PFSK-1 (cell line): ENCODE results near the gene IFITM1.

ENCODE experiments used
- FOXP2 ChIP-seq: optimal IDR thresholded peaks from 2 replicates; pipeline ENCODE3; 2011; ENCODE audit warnings: borderline replicate concordance, control low read depth, inconsistent platforms; ENCODE audit not compliant: insufficient read depth; ENCODE audit errors: extremely low read length, extremely low read depth
- POLR2AphosphoS5 ChIP-seq: IDR thresholded peaks from 2 replicates; pipeline ENCODE4 v1.6.1; 2012; ENCODE audit warnings: low read depth, mild to moderate bottlenecking, control low read depth, low read length, moderate library complexity
- REST ChIP-seq, 2 experiments: IDR thresholded peaks; 2 replicates each; pipeline versions ENCODE4 v1.6.1 to v1.8.0; 2011 to 2012; ENCODE audit warnings: low read depth in 2 of 2, low read length in 2 of 2, control low read depth in 1 of 2, inconsistent platforms in 1 of 2, mild to moderate bottlenecking in 1 of 2, moderate library complexity in 1 of 2; ENCODE audit not compliant: insufficient read depth in 1 of 2
- SIN3A ChIP-seq: IDR thresholded peaks from 2 replicates; pipeline ENCODE4 v1.6.1; 2012; ENCODE audit warnings: mild to moderate bottlenecking, low read length, moderate library complexity, borderline replicate concordance; ENCODE audit not compliant: insufficient read depth
- TAF1 ChIP-seq: IDR thresholded peaks from 2 replicates; pipeline ENCODE4 v1.6.1; 2012; ENCODE audit warnings: low read length, control low read depth, borderline replicate concordance; ENCODE audit not compliant: insufficient read depth

The IFITM1 gene

DNA sequence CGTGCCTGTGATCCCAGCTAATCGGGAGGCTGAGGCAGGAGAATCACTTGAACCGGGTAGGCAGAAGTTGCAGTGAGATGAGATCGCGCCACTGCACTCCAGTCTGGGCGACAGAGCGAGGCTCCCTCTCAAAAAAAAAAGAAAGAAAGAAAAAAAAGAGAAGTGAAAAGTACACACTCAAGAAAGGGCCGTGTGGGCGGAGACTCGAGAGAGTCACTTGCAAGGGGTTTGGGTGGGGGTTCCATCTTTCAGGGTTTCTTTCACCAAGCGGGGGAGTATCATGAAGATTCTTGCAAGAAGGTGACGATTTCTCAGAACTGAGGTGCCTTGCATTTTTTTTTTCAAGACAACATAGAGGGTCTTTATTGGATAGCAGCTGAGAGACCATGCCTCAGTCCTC, 10.5 kb upstream of the IFITM1 start:
- TF ChIP-seq POLR2AphosphoS5 (no peak), FOXP2 (no peak), SIN3A (no peak), TAF1 (no peak), REST (IDR thresholded peaks at IDR 0.05; ENCODE audit: insufficient read depth in 1 of 2, low read depth in 2 of 2, low read length in 2 of 2) (no peak)

DNA sequence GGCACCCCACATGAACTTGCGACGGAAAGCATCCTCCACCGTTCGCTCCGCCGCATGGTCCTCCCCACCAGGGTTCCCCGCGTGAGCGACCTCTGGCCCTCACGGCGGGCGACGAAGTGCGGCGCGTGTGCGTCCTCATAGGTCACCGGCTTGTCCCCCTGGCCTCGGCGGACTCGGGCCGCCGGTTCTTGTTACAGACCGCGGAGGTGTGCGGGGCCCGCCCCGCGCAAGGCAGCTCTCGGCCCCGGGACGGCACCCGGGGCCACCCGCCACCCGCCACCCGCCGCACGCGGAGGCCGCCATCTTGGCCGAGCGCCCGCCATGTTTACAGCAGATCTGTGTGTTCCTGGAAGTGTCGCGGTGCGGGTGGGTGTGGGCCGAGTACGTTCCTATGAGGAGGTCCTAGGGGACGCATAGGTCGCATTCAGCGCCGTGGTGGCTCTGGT, 9.8 kb upstream of the IFITM1 start:
- TF ChIP-seq SIN3A (no peak), REST (IDR thresholded peaks at IDR 0.05; ENCODE audit: insufficient read depth in 1 of 2, low read depth in 2 of 2, low read length in 2 of 2) (no peak), POLR2AphosphoS5 (no peak), FOXP2 (no peak), TAF1 (no peak)

DNA sequence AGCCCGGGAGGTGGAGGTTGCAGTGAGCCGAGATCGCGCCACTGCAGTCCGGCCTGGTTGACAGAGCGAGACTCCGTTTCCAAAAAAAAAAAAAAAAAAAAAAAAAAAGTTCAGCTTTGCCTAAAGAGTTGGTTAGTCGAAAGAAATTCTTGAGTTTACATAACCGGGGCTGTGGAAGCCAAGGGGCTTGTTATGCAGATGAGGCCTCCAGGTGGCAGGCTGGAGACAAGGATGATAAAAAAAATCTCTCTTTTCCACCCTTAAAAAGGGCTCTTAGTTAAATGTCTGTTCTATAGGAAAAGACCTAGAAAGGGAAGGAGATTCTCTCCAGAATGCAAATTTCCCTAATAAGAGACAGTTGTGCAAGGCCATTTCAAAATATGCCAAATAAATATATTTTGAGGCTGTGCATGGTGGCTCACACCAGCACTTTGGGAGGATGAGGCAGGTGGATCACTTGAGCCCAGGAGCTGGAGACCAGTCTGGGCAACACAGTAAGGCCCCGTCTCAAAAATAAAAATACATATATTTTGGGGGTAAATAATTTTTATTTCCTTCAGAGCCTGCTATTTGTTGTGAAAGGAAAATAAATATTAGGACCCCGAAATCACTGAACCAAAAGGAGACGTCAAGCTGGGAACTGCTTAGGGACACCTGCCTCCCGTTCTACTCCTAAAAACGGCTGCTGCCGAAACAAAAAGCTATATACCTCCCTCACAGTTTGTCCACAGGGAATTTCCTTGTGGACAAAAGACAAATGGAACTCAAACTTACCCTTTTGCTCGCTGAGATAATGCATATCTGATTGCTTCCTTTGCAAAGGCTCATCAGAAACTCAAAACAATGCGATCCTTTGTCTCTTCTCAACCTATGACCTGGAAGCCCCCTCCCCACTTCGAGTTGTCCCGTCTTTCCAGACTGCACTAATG, 8.7 kb upstream of the IFITM1 start:
- TF ChIP-seq REST (IDR thresholded peaks at IDR 0.05; ENCODE audit: insufficient read depth in 1 of 2, low read depth in 2 of 2, low read length in 2 of 2) (no peak), SIN3A (no peak), POLR2AphosphoS5 (no peak), TAF1 (no peak), FOXP2 (no peak)

GRCh38 chr11:305844-306211, 8.0 kb upstream of the IFITM1 start:
- TF ChIP-seq FOXP2 (no peak), TAF1 (no peak), REST (IDR thresholded peaks at IDR 0.05; ENCODE audit: insufficient read depth in 1 of 2, low read depth in 2 of 2, low read length in 2 of 2) (no peak), POLR2AphosphoS5 (no peak), SIN3A (no peak)
